Stimulated activated CD4-positive, alpha-beta T cell treated with anti-CD3 and anti-CD28 coated beads, Interleukin-2, amount 100 ng/mL, for 24 hours (primary cell): Measurements from ENCODE around the gene ZNF124.
"Not testable (repeated sequence)": the region's sequence is repeated elsewhere in the genome, so short reads cannot be mapped to it uniquely, and the experiment has no call there.

Source experiments
- DNase-seq, 2 donors: peaks; one replicate each; pipeline ENCODE4 v3.0.0-alpha.2; 2020

Gene ZNF124

DNA sequence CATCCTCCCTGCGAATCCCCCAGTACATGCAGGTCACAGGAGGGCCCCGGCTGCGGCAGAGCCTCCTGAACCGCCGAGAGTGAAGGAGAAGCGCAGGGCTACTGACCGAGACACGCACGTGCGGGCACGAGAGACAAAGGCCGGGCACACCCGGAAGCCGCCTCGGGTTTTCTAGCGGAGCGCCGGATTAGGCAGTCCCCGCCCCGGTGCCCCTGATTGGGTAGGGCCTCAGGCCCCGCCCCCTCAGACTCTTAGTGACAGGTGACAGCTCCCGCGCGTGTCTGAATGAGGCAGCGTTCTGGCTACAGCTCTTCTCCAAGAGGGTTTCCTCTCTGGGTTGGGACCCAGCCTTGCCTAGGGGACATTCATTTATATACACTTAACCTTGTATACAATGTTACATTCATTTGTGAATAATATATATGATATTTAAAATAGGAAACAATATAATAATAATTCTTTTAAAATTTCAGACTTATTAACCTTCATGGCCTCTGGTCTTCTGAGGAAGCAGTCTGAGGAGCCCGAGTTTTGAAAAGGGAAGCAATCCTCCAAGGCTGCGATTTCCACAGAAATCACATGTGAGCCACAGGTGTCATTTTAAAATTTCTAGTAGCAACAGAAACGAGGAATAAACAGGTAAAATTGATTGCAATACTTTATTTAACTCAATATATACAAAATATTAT lies at the start of gene ZNF124:
Gene ZNF124 (minus strand): TSS at position 146 of the 689 bp plus-strand sequence. CDS start 143 bp downstream, at position 3.
- not testable (repeated sequence) for DNase-seq

GRCh38 chr1:247220280-247220679 lies 48.5 kb upstream of the ZNF124 start:
- DNase-seq = not testable (repeated sequence)

DNA sequence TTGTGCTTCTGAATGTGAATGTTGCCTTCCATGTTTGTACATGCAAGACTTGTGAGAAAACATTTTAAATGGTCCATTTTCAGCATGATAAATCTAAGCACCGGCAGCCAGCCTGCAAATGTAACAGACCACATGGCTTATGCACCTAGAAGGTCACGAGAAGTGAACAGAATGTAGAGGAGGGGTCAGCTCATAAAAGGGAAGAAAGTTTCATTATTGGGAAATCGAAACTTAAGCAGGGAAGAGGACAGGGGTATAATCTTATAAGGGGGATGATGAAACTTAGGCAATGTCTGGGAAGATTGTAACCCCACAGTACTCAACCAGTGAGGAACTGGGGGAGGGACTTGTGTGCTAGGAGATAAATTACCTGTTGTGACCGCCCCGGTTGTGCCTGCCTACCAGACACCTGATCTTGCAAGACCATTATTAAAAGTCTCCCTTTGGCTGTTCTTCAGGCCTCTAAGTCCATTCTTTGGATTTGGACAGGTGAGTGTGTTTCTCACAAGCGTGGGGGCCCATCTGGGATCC lies 46.4 kb upstream of the ZNF124 start:
- DNase-seq = no peak

DNA sequence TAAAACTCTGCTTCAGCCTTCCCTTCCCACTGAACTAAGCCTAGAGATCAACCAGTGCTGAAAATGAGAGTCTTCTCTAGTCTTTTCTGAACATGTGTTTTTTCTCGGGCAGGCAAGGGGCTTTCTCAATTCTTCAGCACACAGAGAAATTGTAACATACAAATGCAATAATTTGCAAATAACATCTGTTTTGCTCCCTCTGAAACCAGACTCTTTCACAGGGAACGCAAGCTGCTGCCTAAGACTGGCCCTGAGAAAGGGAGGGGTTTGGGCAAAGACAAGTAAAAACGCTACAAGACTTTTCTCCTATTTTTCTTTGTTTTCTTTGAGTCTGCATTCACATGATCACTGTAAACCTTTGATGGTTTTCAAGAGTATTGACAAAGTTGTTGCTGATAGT lies 44.4 kb upstream of the ZNF124 start:
- DNase-seq = no peak

DNA sequence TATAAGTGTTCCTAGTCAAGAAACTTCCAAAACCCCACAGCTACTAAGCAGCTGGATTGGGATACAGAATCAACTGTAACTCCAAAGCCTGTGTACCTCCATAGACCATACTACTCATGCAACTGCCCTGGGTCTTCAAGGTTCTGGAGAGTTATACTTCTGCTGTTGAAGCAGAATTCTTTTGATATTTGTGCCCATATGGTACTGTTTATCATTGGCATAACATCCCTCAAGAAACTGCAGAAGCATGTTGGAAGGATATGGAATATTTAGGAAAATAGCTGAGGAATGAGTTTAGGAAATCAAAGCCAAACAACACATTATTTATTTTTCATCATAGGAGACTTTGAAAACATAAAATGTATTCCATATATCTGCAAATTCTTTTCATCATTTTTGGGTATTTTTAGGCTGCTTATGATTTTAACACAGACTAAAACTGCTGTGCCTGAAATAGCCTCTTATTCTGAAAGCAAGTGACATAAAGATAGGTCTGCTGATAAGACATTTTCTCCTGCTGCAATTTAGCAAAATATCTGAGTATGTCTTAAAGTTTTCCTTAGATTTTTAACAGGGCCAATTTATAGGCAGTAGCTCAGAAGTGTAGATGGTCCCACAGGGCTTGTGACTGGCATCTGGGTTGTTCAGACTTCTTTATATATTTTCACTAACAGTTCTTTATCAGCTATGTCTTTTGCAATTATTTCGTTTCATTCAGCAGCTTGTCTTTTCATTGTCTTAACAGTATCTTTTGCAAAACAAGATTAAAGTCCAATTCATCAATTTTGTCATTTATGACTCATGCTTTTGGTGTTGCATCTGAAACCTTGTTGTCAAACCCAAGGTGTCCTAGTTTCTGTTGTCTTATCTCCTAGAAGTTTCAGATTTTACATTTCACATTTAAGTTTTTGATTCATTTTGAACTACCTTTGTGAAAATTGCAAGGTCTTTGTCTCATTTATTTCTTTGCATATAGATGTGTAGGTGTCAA lies 41.1 kb upstream of the ZNF124 start:
- no peak for DNase-seq

DNA sequence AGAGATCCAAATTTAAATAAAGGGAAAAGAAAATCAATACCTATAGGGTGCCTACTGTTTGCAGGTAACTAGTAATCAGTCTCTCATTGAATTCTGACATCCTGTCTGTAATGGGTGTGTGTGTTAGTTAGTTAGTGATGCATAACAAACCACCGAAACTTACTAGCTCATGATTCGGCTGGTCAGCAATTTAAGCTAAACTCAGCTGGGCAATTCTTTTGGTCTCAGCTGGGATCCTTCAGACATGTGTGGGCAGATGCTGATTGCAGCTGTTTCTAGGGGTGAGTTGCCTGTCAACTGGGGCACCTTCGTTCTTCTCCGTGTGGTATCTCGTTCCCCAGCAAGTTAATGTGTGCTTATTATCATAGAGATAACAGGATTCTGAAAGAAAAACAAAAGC lies 40.2 kb upstream of the ZNF124 start:
- DNase-seq = no peak

GRCh38 chr1:247211339-247211738 lies 39.5 kb upstream of the ZNF124 start:
- DNase-seq = no peak

DNA sequence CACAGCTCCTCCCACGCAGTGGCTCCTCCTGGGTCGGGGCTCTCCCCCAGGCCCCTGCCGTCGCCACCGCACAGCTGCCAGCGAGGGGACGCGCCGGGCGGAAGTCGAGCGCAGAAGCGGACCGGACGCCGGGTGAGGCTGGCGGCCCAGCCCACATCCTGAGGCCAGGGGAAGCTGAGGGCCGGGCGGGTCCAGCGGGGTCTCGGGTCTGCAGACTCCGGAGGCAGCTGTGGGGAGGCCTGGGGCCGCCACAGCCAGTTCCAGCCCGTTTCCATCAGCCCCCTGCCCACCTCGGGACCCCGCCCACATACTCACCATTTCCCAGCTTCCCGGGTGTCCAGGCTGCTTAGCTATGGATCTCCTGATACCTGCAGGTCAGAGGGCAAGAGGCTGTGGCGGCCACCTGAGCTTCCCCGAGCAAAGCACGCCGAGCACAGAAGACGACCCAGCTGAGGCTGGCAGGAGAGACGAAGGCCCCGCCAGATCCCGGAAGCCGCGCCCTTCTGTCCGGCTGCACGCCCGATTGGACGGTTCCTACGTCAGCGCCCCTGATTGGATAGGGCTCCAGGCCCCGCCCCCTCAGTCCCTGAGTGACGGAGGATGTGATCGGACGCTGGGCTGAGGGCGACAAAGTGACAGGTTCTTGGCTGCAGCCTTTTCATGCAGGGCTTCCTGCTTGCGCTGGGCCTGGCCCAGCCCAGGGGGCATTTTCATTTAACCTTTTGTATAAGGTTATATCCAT lies 38.7 kb upstream of the ZNF124 start:
- peak; percentile 97 to 98 for DNase-seq

DNA sequence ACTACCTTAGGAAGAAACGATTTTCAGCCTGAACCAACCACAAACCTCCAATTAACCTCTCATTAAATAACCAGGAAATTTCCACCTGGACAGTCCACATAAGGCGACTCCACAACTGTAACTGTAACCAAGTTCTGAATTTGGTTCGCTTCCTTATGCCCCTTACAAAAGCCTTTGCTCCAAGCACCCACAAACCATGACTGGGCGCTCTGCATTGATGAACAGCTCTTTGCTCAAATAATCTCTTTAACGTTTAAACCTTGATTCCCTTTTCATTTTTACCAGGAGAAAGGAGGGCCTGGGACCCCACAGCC lies 38.2 kb upstream of the ZNF124 start:
- DNase-seq = no peak

DNA sequence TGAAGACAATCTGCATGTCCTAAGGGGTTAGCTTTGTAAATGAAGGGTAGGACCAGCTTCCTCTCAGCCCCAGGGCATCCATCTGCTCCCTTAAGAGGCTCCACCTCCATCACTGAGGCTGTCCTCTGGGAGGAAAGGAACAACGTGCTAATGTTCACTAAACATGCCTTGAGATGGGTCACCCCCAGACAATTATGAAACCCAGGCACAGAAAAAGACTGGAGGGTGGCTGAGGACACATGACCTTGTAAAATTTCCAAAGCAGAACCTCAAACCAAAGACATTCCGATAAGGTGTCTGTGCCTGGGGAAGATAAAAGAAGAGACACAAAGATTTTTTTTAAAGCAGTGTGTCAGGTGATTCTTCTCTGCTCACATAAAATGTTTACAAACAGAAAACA lies 37.6 kb upstream of the ZNF124 start:
- DNase-seq = no peak

DNA sequence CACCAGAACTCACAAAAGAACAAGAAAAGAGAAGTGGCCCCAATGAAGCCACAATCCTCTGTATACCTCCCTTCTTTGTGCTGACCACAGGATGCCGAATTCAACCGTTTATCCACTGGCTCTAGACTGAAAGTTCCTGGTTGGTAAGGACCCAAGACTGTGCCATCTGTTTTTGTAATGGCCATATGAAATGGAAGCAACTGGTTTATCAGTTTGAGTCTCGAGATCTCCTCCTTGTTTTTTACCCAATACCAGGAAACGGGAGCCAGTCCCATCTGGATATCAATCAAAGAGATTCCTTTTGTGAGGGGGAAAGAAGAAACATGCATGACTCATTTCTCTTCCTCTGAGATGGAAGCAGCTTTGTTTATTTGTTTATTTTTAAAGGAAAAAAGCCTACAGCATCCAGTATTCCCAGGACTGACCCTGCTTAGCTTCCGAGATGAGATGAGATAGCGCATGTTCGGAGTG lies 32.4 kb upstream of the ZNF124 start:
- no peak for DNase-seq

DNA sequence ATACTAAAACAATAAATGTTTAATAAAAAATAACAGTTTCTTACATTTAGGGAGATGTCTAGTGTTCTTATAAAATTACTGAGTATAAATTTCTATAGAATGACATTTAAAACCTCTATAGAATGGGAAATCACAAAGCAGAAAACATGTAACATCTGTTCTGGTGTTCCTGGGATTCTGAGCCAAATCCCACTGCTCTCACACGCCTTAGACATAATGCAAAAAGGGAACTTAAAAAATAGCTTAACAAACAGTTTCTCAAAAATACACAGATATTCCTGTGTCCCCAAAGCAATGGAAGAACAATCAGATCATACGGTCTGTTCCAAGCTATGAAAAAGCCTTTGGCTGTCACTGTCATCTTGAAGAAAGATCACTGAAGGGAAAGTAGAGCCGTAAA lies 27.0 kb upstream of the ZNF124 start:
- no peak for DNase-seq

DNA sequence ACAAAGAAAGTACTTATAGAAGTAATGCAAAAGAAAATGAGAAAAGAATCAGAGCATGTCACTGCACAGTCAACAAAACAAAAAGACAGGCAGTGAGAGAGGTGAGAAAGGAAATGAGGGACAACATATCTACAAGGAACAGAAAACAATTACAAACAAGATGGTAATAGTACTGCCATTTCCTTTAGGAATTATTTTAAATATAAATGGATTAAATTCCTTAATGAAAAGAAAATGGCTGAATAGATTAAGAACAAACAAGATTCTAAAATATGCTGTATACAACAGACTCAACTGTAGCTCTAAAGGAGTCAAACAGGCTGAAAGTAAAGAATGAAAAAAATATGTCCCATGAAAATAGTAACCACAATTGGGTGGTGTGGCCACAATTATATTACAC lies 22.1 kb upstream of the ZNF124 start:
- DNase-seq = no peak

GRCh38 chr1:247189981-247190798 lies 18.4 kb upstream of the ZNF124 start:
- no peak for DNase-seq

DNA sequence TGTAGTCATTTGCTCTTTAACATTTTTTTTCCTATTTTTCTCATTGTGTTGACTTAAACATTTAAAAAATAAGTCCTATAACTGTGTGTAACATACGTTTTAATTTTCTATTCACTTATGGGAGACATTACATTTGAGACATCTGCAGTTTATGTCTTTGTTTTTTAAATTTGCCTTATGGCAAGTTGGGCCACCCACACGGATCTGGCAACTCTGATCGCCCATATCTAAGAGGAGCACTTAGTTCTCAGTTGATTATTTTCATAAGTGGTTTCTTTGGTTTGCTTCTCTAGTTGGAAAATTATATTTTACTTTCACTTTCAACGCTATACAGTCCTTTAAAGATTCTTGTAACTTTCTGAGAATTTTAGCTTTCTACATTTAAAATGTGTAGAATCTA lies 13.8 kb upstream of the ZNF124 start:
- DNase-seq = no peak

- DNase-seq = no peak
Measured at GRCh38 chr1:247184254-247184653, 12.4 kb upstream of the ZNF124 start.

DNA sequence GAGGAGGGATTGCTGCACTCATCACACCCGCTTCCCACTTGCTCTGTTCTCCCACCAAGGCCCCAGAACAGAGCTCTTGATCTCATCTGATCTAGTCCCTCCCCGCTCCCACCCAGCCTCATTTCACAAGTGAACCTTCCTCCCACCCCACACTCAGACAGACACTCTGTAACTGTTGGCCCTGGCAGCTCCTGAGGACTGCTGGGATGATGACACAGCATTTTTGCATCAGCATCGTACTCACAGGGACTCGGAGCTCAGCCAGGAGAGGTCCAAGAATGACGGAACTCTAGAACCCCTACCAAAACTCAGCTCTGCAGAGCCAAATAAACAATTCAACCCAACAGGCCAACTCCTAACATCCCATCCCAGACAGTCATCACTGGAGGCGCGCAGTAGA lies 11.2 kb upstream of the ZNF124 start:
- DNase-seq = no peak

DNA sequence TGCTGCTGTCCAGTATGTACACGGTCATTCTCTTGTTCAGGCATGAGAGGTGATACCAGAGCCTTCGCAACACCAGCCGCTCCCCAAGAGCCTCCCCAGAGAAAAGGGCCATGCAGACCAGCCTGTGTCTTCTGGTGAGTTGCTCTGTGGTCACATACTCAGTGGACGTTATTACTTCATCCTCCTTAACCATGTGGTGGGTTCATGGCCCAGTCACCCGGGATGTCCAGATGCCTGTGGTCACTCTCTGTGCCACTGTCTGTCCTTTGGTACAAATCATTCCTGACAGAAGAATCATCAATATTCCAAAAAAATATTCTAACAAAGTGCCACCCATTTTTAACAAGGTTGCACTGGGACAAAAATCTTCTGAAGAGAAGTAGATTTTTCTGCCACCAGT lies 8.8 kb upstream of the ZNF124 start:
- DNase-seq = no peak

DNA sequence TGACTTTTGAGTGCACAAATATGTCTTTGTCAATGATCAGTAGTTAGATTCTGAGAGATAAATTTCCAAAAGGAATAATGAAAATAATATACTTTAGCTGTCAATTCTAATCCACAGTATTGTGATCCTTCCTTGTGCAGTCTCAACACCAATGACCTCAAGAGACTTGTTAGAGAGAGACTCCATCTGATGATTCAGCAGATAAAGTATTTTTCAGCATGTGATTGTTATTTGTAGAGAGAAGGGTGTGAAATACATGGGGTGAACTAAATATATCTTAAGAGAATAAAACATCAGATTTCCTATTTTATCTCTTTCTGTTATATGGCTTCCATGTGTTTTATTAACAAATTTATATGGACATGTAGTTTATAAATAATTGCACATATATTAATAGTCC lies 5.9 kb upstream of the ZNF124 start:
- DNase-seq = no peak

DNA sequence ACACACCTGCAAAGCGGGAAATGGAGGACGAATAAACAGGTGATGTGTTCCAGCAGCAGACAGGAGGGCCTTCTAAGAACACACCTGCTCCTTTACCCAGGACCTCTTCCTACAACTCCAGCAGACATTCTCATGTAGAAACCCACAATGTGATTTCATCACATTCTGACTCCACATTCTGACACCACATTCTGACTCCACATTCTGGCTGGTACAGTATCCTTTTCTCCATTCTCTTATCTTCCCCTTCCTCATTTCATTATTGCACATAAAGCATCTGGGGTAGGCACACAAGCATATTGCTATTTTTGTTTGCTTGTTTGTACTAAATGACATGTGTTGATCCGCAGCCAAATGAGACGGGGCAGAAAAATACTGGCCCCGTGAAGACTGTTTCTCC lies 3.6 kb upstream of the ZNF124 start:
- DNase-seq = no peak

- no peak for DNase-seq
Measured at GRCh38 chr1:247173431-247173830, 1.6 kb upstream of the ZNF124 start.

DNA sequence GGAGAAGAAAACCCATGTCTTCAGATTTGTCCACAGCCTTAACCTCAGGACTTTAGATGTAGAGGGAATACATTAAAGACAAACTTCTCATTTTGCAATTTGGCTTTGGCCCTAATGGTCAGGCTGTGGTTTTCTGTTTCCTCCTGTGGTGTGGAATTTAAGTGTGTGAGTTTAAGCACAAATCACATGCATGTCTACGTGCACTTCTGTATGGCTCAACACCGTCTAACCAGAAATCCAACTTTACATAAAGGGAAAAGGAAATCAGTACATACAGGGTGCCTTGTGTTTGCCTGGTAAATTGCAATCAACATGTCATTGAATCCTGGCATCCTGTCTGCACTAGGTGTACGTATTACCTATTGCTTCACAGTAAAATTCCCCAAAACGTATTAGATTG lies 1.2 kb upstream of the ZNF124 start:
- no peak for DNase-seq
